ENCODE measurements around the gene TEX53. TPM values are rescaled to one million over a fixed set of nuclear protein-coding genes. Genes with fewer than 3 reads are reported as not detected.

Gene TEX53
- total RNA-seq, 3 donors from 2014 or later: not detected

GRCh38 chr9:114655689-114656088, 1.9 kb downstream of the TEX53 start:
- DNase-seq (ENCODE audit: low spot score in 2 of 2): no peak
- Histone ChIP-seq H3K9me3 (no peaks in the 10 kb centered on the region), H3K4me1 (no peaks in the 10 kb centered on the region), H3K27ac (no peak overlapping the region), H3K27me3 (no peaks in the 10 kb centered on the region), H3K4me3 (no peak overlapping the region), H3K36me3 (no peaks in the 10 kb centered on the region)
- TF ChIP-seq POLR2AphosphoS5 (IDR thresholded peaks at IDR 0.05) (no peak), CTCF (IDR thresholded peaks at IDR 0.05) (no peak), POLR2A (IDR thresholded peaks at IDR 0.05) (no peak)
- intact Hi-C loops (cut with DNase I; ENCODE audit: low total_unique reads): no loop called here

GRCh38 chr9:114653556-114654159, 3.9 kb downstream of the TEX53 start:
- intact Hi-C loops (cut with DNase I; ENCODE audit: low total_unique reads): no loop called here
- Histone ChIP-seq H3K36me3 (no peaks in the 10 kb centered on the region), H3K27me3 (no peaks in the 10 kb centered on the region), H3K9me3 (no peaks in the 10 kb centered on the region), H3K27ac (no peak overlapping the region), H3K4me3 (no peak overlapping the region), H3K4me1 (no peaks in the 10 kb centered on the region)
- DNase-seq (ENCODE audit: low spot score in 2 of 2): peak; percentile 61 to 73
- TF ChIP-seq POLR2A (IDR thresholded peaks at IDR 0.05) (no peak), CTCF (IDR thresholded peaks at IDR 0.05) (peak; percentile 75 to 88 (median 88))

GRCh38 chr9:114652776-114653555, 4.6 kb downstream of the TEX53 start:
- Histone ChIP-seq H3K27ac (no peak overlapping the region), H3K9me3 (no peaks in the 10 kb centered on the region), H3K4me3 (no peak overlapping the region), H3K36me3 (no peaks in the 10 kb centered on the region), H3K4me1 (no peaks in the 10 kb centered on the region), H3K27me3 (no peaks in the 10 kb centered on the region)
- DNase-seq (ENCODE audit: low spot score in 2 of 2): no peak
- intact Hi-C loops (cut with DNase I; ENCODE audit: low total_unique reads): no loop called here
- TF ChIP-seq CTCF (IDR thresholded peaks at IDR 0.05) (no peak), POLR2AphosphoS5 (IDR thresholded peaks at IDR 0.05) (no peak), POLR2A (IDR thresholded peaks at IDR 0.05) (no peak)

GRCh38 chr9:114643896-114644295, 13.7 kb downstream of the TEX53 start:
- H3K4me3 ChIP-seq: no peak overlapping the region
- H3K36me3 ChIP-seq: no peaks in the 10 kb centered on the region
- H3K9me3 ChIP-seq: no peaks in the 10 kb centered on the region
- H3K27me3 ChIP-seq: no peaks in the 10 kb centered on the region
- no peak for DNase-seq (ENCODE audit: low spot score in 2 of 2)
- intact Hi-C loops (cut with DNase I; ENCODE audit: low total_unique reads): no loop called here
- TF ChIP-seq POLR2A (IDR thresholded peaks at IDR 0.05): no peak
- no peak for TF ChIP-seq CTCF (IDR thresholded peaks at IDR 0.05)
- H3K4me1 ChIP-seq: no peaks in the 10 kb centered on the region
- no peak overlapping the region for H3K27ac ChIP-seq

- Histone ChIP-seq H3K4me1 (no peaks in the 10 kb centered on the region), H3K27me3 (no peaks in the 10 kb centered on the region), H3K4me3 (no peak overlapping the region), H3K27ac (no peak overlapping the region), H3K9me3 (no peaks in the 10 kb centered on the region), H3K36me3 (no peaks in the 10 kb centered on the region)
- intact Hi-C loops (cut with DNase I; ENCODE audit: low total_unique reads): no loop called here
- no peak for DNase-seq (ENCODE audit: low spot score in 2 of 2)
- TF ChIP-seq POLR2A (IDR thresholded peaks at IDR 0.05) (no peak), CTCF (IDR thresholded peaks at IDR 0.05) (no peak), POLR2AphosphoS5 (IDR thresholded peaks at IDR 0.05) (no peak)
These were observed 14.6 kb downstream of the TEX53 start for GRCh38 chr9:114643001-114643400.
